Measurements from ENCODE around the gene VIL1.

Gene VIL1

GRCh38 chr2:218406949-218407618, 11.8 kb upstream of the VIL1 start:
- DNase-seq, result peak; percentile 41

GRCh38 chr2:218407717-218408116, 11.2 kb upstream of the VIL1 start:
- no peak for DNase-seq

- DNase-seq, result no peak
These were observed 604 bp upstream of the VIL1 start for GRCh38 chr2:218418321-218418716.

GRCh38 chr2:218419630-218420216, 800 bp downstream of the VIL1 start:
- DNase-seq, result no peak

GRCh38 chr2:218421027-218421426, 2.1 kb downstream of the VIL1 start:
- no peak for DNase-seq

GRCh38 chr2:218422403-218423086, 3.6 kb downstream of the VIL1 start:
- no peak for DNase-seq

GRCh38 chr2:218423584-218423983, 4.7 kb downstream of the VIL1 start:
- no peak for DNase-seq

- DNase-seq, result no peak
These were observed 6.6 kb downstream of the VIL1 start for GRCh38 chr2:218425531-218425930.

- no peak for DNase-seq
These were observed 8.8 kb downstream of the VIL1 start for GRCh38 chr2:218427741-218428140.

- DNase-seq, result no peak
These were observed 10.1 kb downstream of the VIL1 start for GRCh38 chr2:218428846-218429558.

- DNase-seq, result no peak
These were observed 11.2 kb downstream of the VIL1 start for GRCh38 chr2:218429911-218430692.

GRCh38 chr2:218430721-218431120, 11.8 kb downstream of the VIL1 start:
- no peak for DNase-seq

GRCh38 chr2:218431878-218432277, 13.0 kb downstream of the VIL1 start:
- no peak for DNase-seq

- DNase-seq, result no peak
These were observed 13.9 kb downstream of the VIL1 start for GRCh38 chr2:218432676-218433365.

GRCh38 chr2:218434456-218434855, 15.5 kb downstream of the VIL1 start:
- no peak for DNase-seq

- no peak for DNase-seq
These were observed 16.4 kb downstream of the VIL1 start for GRCh38 chr2:218435003-218435982.

- DNase-seq, result no peak
These were observed 18.1 kb downstream of the VIL1 start for GRCh38 chr2:218436992-218437391.

GRCh38 chr2:218437969-218438368, 19.0 kb downstream of the VIL1 start:
- DNase-seq, result no peak

GRCh38 chr2:218438596-218438995, 19.7 kb downstream of the VIL1 start:
- DNase-seq, result no peak

GRCh38 chr2:218444692-218445357, 25.9 kb downstream of the VIL1 start:
- no peak for DNase-seq

Data from NCI-H748 treated with DMSO at 0.1 percent for 48 hours (cell line).